HEK293T (cell line): ENCODE measurements around the gene ZNF75A.

Source experiments
- FOXM1 ChIP-seq: fragments of 450-650 bp; IDR thresholded peaks from 2 replicates; pipeline ENCODE4 v1.6.1; 2017; ENCODE audit warnings: mild to moderate bottlenecking, borderline replicate concordance
- PKNOX1 ChIP-seq: fragments of 450-650 bp; IDR thresholded peaks from 2 replicates; pipeline ENCODE4 v1.6.1; 2016
- SP1 ChIP-seq: fragments of 450-650 bp; IDR thresholded peaks from 2 replicates; pipeline ENCODE4 v1.6.1; 2017
- ZNF384 ChIP-seq: fragments of 450-650 bp; IDR thresholded peaks from 2 replicates; pipeline ENCODE4 v1.6.1; 2016

- no peak for TF ChIP-seq PKNOX1
- no peak for TF ChIP-seq SP1
- TF ChIP-seq FOXM1: no peak
- TF ChIP-seq ZNF384: no peak
Observed at GRCh38 chr16:3295209-3295608, 10.1 kb upstream of the ZNF75A start.
